ENCODE results near the gene CRAMP1.
A peak's percentile ranks its signal among the peaks of the same experiment; 100 is the strongest.

The CRAMP1 gene

DNA sequence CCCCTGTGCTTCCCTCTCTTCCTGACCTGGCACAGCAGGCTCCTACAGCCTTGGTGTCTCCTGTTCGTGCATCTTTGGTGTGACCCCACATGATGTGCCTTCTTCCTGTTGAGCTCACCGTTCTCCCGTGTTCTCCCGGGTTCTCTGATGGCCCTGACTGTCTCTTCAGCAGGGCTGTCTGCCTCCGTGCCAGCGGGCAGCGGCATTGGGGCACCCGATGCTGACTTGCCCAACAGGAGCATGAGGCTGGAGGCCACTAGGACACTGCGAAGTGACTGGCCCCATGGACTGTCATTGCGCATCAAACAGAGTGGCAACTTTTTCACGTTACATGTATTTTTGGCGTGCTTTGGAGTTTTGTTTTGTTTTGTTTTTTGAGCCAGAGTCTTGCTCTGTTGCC, 22.4 kb downstream of the CRAMP1 start:
- DNase-seq = no peak

DNA sequence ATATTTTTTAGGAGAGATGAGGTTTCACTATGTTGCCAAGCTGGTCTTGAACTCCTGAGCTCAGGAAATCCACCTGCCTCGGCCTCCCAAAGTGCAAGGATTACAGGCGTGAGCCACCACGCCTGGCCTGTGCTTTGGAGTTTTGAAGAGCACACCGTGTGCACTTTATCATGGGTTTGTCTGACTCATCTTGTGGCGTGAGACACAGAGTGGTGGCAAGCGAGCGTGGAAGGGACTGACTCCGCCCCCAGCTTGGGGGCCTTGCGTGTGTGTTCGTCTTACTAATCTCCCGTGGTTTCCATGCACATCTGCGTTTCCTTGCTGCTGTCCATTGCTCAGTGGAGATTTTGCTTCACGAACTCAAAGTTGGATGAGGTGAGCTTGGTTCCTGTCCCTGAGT, 22.9 kb downstream of the CRAMP1 start:
- peak; percentile 61 for DNase-seq

DNA sequence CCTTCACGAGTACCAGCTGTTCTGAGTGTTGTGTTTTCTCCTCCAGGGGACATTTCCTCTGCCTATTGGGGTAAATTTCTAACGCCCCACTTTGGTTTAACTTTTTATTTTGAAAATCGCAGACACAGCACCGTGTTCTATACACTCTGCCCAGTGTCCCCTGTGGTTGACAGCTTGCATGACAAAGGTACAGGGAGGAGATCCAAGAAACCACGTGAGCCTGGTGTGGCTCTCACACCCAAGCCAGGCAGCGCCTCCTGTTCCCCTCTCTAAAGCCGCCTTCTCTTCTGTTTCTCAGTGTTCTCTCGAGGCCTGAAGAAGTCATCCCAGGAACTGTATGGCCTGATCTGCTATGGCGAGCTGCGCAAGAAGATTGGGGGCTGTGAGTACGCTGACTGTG, 25.4 kb downstream of the CRAMP1 start:
- DNase-seq = no peak

DNA sequence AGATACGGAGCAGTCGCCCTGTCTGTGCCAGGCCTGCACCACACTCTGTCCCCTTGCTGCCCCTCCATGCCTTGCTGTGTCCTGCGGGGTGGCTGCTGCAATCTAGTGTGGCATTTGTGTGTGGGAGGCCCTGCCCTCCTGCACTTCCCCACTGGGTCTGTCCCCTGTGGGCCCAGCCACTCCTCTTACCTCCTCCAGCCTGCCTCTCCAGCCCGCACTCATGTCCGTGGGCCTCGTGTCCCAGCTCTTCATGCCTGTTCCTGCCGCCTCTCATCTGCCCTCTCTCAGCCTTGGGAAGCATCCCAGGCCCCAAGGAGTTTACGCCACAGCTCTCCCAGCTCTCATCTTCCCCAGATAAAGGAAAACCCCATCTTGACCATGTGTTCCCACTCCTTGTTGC, 26.6 kb downstream of the CRAMP1 start:
- DNase-seq = no peak

DNA sequence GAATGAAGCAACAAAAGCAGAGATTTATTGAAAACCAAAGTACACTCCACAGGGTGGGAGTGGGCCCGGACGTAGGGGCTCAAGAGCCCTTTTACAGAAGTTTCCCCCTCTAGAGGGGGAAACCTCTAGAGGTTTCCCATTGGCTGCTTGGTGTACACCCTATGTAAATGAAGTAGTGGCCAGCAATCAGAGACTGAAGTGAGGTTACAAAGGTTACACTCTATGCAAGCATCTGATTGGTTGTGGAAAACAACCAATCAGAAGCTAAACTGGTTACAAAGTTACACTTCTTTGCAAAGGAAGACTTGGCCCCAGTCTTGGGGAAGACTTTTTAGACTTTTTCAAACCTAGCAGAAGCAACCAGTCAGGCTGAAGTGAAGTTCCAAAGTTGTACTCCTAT, 27.1 kb downstream of the CRAMP1 start:
- DNase-seq = peak; percentile 22

DNA sequence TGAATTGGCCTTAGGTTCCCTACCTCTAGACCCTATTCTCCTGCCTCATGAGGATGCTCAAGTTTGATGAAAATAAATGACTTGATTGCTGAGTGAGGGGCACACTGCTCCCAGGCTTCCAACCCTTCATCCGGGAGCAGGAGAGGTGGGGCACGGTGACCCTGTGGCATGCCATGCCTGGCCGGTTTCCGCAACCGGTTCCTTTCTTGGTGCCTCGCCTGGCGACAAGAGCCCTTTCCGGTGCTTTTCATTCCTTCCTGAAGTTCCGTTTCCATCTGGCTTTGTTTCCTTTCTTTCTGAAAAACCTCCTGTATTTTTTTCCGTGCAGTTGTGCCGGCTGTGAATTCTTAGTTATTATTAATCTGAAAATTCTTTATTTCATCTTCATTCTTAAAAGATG, 27.7 kb downstream of the CRAMP1 start:
- DNase-seq = no peak

DNA sequence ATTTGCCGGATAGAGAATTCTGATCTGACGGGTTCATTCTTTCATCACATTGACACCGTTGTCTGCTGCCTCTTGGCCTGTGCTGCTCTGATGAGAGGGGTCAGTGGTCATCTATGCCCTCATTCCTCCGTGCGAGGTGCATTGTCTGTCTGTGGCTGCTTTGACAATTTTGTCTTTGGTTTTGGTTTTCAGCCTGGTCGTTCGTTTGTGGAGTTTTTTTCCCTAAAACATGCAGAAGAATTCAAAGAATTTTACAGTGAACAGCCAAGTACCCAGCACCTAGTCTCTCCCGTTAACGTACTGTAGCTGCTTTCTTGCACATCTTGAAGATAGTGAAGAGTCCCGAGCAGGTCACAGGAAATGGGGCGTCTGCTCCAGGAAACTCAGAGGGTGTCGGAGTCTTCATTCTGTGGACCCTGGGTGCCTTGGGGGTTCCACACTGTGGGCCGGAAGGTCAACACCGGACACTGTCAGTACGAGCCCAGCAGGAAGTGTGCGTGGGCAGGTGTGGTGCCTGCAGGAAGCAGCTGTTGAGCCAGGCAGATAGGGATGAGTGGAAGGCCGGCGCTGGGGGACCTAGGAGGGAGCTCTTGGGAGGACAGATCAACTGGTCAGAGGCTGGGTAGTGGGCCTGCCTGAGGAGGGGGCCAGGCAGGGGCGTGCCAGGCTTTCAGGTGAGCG, 28.2 kb downstream of the CRAMP1 start:
- DNase-seq = no peak

DNA sequence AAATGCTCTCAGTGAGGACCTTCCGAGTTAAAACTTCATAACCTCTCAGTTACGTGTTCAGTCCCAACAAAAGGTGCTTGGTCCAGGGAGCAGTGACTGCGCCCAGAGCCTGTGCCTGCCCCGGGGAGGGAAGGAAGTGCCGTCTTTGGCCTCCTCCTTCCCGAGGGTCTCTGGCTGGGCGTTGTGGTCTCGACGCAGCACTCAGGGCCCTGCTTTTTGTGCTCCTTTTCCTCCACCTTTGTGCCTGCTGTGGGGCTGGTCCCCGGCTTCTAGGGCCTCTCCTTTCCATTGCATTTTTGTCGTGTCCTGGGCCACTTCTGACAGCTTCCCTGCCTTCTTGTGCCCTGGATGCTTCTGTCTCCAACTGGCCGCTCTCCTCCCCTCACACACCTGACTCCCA, 29.1 kb downstream of the CRAMP1 start:
- DNase-seq = no peak

DNA sequence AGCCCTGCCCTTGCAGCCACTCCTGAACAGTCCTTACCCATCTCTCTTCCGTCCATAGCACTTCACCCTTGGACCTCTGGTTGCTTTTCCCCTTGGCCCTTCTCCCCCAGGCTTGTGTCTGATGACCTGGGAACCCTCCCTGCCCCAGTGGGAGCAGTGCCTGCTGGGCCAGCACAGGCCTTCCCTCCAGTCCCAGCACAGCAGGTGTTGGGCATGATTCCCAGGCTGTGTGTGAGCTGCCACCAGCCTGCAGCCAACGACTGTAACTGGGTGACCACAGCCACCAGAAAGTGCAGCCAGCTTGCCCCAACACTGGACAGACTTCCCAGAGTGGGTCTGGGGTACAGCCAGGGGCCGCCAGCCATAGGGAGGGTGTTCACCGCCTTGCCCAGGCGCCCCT, 30.0 kb downstream of the CRAMP1 start:
- DNase-seq = no peak

DNA sequence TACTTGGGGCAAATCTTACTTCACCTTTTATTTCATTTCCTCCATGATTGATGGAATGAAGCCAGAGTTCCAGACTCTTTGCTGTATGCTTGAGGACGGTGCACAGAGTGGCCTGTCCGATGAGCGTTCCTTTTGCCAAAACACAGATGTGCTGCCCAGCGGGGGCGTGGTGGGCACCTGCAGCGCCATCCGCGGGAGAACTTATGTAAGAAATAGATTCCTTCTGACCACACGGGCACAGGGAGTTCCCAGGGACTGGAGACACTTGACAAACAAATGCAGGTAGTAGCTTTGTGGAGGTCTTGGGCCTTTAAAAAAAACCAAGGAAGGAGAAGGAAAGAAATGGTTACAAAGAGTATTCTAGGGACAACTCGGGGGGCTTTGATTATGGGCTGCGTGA, 30.6 kb downstream of the CRAMP1 start:
- no peak for DNase-seq

DNA sequence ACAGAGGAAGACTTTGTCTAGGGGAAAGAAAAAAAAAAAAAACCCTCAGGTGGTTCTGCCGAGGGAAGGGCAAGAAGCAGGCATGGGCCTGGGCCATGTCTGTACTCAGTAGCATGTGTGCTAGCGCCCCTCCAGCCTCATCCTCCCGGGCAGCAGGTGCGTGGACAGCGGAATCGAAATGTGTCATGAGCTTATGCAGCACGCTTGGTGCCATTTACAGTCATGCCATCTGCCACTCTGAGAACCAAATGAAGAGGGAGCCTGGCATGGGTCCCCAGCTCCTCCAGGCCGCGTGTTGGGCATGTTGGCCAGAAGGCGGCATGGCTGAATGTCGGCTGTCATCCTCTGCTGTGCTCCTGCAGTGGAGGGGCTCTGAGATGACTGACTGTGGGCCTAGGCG, 31.4 kb downstream of the CRAMP1 start:
- DNase-seq = no peak

DNA sequence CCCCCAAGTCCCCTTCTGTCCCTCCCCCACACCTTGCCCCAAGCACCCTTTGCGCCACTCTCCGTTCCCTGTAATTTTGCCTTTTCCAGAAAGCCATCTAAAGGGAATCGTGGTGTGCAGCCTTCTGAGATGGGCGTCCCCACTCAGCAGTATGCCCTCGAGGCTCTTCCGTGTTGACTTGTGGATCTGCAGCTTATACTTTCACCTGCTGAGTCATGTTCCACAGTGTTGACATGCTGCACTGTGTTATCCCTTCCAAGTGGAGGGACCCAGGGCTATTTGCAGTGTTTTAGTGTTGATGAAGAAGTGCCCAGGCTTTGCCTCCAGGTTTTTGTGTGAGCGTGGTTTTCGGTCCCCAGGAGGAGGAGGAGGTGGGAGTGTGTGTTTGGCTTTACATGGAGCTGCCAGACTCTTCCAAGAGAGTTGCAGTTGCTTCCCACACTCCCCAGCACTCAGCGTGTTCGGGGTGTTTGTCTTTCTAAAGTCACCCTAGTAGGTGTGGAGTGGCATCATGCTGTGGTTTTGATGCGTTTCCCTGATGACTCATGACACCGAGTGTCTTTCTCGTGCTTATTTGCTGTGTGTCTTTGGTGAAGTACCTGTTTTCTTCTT, 33.9 kb downstream of the CRAMP1 start:
- peak; percentile 75 for DNase-seq

DNA sequence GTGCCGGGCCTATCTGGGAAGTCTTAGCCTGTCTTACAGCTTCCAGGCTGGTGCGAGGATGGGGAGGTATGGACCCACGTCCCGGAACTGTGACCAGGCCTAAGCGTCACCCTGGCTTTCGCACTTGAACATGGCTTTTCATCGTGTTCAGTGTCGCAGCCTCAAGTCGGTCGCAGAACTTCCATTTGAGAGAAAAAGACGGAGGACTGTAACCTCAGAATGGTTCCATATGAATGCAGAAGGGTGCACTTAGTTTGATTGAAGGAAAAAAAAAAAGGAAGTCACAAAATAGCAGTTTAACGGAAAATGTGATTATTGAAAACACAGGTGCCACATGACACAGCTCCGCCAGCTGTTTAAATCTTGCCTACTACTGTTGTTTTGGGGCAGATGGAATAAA, 35.7 kb downstream of the CRAMP1 start:
- peak; percentile 78 for DNase-seq

DNA sequence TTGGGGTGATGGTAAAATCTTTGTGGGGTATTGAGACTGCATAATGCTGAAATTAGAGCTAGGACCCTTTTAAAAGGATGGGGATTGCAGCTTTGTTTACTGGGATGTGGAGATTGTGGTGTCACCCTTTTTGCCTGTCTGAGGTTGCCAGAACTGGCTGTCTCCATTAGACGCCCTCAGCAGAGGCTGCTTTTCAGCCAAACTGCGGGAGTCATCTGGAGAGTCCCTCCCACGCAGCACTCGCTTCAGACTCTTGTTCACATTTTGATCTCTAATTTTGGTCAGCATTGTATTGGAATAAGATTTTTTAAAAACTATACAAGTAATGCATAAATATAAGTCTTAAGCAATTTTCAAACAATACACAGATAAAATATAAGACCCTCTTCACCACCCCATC, 38.0 kb downstream of the CRAMP1 start:
- DNase-seq = no peak

DNA sequence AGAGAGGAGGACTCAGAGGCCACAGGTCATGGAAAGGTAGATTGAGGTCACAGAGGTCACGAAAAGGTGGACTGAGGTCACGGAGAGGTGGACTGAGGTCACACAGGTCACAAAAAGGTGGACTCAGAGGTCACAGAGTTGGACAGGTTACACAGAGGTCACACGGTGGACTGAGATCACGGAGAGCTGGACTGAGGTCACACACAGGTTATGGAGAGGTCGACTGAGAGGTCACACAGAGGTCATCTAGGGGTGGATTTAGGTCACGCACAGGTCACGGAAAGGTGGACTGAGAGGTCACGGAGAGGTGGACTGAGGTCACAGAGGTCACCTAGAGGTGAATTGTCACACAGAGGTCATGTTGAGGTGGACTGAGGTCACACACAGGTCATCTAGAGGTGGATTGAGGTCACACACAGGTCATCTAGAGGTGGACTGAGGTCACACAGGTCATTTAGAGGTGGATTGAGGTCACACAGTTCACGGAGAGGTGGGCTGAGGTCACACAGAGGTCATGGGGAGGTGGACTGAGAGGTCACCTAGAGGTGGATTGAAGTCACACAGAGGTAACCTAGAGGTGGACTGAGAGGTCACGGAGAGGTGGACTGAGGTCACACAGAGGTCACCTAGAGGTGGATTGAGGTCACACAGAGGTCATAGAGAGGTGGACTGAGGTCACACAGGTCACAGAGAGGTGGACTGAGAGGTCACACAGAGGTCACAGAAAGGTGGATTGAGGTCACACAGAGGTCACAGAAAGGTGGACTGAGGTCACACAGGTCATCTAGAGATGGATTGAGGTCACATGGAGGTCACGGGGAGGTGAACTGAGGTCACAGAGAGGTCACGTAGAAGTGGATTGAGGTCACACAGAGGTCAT, 39.2 kb downstream of the CRAMP1 start:
- DNase-seq = no peak

DNA sequence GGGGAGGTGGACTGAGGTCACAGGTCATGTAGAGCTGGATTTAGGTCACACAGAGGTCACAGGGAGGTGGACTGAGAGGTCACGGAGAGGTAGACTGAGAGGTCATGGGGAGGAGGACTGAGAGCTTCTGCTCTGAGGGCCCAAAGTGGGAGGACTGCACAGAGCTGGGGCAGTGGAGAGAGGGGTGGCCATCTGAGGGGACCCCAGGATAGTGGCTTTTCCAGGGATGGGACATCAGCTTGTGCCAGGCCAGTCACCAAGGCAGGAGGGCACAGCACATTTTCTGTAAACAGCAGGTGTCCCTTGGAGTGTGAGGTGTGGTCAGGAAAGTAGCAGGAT, 39.8 kb downstream of the CRAMP1 start:
- DNase-seq = no peak

DNA sequence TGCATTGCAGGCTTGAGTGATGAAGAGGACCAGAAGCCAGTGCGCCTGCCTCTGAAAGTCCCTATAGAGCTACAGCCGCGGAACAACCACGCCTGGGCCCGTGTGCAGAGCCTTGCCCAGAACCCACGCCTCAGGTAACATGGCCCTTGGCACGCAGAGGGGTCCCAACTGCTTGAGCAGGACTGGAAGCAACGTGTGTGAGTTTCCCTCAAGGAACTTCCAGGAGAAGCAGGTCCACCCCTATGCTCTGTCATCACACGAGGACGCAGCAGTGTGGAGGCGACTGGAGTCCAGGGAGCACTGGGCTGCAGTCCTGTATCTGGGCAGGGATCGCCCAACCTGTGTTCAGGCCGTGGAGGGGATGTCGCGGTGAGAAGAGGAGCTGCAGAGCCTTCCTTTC, 40.9 kb downstream of the CRAMP1 start:
- no peak for DNase-seq

DNA sequence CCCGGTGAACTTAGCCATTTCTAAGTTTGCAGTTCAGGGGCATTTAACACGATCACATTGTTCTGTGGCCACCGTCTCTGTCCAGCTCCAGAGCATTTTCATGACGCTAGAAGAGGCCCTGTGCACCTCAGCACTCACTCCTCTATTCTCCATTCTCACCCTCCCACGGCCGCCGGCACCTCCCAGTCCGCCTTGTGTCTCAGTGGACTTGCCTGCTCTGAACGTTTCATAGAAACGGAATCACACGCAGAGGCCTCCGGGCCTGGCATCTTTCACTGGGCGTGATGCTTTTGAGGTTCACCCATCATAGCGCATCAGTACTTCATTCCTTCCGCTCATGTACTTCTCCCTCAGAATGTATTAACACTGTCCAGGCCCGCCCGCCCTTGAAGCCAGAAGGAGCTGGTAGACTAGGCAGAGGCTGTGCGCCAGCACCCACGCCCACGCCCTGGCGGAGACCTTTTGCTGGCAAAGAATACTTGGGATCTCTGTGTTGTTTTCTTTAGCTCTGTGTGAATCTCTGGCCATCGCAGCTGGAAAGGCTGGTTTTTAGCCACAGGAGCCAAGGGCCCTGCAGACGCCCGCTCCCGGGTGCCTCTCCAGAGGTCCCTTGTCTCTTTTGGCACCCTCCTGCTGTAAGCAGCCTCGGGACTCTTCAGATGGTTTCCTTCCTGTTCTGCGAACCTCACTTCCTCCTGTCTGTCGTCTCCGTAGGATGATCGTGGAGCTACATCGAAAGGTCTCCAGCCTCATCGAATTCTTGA, 42.5 kb downstream of the CRAMP1 start:
- DNase-seq = no peak

DNA sequence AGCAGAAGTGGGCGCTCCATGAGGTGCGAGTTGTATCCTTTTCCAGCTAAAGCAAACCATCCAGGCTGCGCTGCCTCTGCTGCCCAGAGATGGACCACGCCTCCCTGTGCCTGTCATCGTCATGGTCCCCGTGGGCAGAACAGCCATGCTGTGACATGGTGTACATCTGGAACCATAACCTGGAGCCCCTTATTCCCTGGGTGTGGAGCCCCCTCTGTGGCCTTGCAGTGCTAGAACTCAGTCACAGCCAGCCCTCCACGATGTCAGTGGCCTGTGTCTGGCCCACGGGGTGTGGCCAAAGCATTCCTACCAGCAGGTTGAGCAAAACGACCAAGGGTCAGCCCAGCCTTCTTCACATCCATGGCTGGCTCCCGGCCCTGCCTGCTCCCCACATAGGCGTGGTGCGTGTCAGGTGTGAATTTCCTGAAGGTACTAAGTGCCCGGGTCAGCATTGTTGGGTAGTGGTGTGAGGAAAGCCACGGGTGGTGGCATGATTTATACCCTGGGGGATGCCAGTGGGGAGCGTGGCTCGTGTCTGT, 43.2 kb downstream of the CRAMP1 start:
- no peak for DNase-seq

DNA sequence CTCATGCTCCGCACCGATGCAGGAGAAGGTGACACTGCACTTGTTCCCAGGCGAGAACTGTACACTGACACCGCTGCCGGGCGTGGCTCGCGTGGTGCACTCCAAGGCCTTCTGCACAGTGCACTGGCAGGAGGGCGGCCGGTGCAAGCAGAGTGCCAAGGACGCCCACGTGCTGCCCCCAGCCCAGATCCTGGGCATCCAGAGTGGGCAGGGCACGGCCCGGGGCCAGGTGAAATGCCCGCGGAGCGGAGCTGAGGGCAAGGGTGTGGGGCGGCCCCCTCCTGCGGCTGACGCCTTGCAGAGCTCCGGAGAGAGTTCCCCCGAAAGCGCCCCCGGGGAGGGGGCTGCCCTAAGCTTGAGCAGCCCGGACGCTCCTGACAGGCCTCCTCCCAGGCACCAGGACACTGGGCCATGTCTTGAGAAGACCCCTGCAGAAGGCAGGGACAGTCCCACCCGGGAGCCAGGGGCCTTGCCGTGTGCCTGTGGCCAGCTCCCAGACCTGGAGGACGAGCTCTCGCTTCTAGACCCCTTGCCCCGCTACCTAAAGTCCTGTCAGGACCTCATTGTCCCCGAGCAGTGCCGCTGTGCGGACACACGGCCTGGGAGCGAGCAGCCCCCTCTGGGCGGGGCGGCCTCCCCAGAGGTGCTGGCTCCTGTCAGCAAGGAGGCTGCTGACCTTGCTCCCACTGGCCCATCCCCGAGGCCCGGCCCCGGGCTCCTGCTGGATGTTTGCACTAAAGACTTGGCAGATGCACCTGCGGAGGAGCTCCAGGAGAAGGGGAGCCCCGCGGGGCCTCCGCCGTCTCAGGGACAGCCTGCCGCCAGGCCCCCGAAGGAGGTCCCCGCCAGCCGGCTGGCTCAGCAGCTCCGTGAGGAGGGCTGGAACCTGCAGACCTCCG, 44.0 kb downstream of the CRAMP1 start:
- no peak for DNase-seq

DNA sequence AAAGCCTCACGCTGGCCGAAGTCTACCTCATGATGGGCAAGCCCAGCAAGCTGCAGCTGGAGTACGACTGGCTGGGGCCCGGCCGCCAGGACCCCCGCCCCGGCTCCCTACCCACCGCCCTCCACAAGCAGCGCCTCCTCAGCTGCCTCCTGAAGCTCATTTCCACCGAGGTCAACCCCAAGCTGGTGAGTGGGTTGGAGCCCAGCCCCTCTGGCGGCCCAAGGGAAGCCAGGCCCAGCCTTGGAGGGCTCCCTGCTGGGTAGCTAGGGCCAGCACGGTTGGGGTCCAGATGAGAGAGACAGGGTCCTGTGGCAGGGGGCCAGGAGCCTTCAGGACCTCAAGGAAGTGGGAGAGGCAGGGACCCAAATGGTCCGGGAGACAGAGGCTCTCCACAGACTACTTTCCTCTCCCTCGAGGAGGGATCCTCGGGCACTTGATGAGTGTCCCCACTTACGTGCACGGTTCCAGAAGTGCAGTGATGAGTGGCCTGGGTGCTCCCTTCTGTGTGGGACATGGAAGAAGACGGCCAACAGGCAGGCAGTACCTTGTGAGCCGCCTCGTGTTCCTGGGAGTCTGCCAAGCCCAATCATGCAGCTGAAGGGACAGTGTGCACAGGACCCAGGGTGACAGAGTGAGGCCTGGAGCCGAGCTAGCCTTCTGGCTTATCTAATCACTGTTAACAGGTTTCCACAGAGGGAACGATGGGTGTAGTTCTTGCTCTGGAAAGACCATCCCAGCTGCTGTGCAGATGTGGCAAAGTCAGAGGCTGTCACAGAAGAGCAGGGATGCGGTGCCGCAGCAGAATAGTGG, 44.9 kb downstream of the CRAMP1 start:
- DNase-seq = peak; percentile 71

Measured in hematopoietic multipotent progenitor cell treated with erythropoietin and hydrocortisone succinate and interleukin-3 and kit ligand, for 4 days (in vitro differentiated cells).